Measurements from ENCODE around the gene SLC4A4. TPM values are rescaled to one million over a fixed set of nuclear protein-coding genes. Genes with fewer than 3 reads are reported as not detected.

Gene SLC4A4
- total RNA-seq, 1 donor from 2014 or later, result 5.0 TPM

GRCh38 chr4:71444395-71444794 is 105.6 kb downstream of the SLC4A4 start:
- H3K36me3 Mint-ChIP-seq (ENCODE audit: low read depth, unreplicated experiment), result no peaks in the 10 kb centered on the region
- H3K9me3 Mint-ChIP-seq (ENCODE audit: unreplicated experiment), result no peaks in the 10 kb centered on the region
- H3K27me3 Mint-ChIP-seq (ENCODE audit: unreplicated experiment), result no peaks in the 10 kb centered on the region
- no peak for DNase-seq (ENCODE audit: low spot score)
- H3K4me3 Mint-ChIP-seq (ENCODE audit: unreplicated experiment), result no peak overlapping the region
- peaks cover 12% of the 10 kb centered on the region for H3K4me1 Mint-ChIP-seq (ENCODE audit: unreplicated experiment)
- no peak overlapping the region for H3K27ac Mint-ChIP-seq (ENCODE audit: unreplicated experiment)
- TF ChIP-seq, protein P1, sequence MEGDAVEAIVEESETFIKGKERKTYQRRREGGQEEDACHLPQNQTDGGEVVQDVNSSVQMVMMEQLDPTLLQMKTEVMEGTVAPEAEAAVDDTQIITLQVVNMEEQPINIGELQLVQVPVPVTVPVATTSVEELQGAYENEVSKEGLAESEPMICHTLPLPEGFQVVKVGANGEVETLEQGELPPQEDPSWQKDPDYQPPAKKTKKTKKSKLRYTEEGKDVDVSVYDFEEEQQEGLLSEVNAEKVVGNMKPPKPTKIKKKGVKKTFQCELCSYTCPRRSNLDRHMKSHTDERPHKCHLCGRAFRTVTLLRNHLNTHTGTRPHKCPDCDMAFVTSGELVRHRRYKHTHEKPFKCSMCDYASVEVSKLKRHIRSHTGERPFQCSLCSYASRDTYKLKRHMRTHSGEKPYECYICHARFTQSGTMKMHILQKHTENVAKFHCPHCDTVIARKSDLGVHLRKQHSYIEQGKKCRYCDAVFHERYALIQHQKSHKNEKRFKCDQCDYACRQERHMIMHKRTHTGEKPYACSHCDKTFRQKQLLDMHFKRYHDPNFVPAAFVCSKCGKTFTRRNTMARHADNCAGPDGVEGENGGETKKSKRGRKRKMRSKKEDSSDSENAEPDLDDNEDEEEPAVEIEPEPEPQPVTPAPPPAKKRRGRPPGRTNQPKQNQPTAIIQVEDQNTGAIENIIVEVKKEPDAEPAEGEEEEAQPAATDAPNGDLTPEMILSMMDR (IDR thresholded peaks at IDR 0.05; ENCODE audit: unreplicated experiment), result no peak

- H3K27me3 Mint-ChIP-seq (ENCODE audit: unreplicated experiment), result no peaks in the 10 kb centered on the region
- H3K9me3 Mint-ChIP-seq (ENCODE audit: unreplicated experiment), result no peaks in the 10 kb centered on the region
- TF ChIP-seq, protein P1 (IDR thresholded peaks at IDR 0.05; ENCODE audit: unreplicated experiment), result no peak
- H3K27ac Mint-ChIP-seq (ENCODE audit: unreplicated experiment), result no peak overlapping the region
- H3K4me3 Mint-ChIP-seq (ENCODE audit: unreplicated experiment), result no peak overlapping the region
- no peak for DNase-seq (ENCODE audit: low spot score)
- H3K4me1 Mint-ChIP-seq (ENCODE audit: unreplicated experiment), result peaks cover 6% of the 10 kb centered on the region
- no peaks in the 10 kb centered on the region for H3K36me3 Mint-ChIP-seq (ENCODE audit: low read depth, unreplicated experiment)
Observed at GRCh38 chr4:71445811-71446210, 107.0 kb downstream of the SLC4A4 start.

DNA sequence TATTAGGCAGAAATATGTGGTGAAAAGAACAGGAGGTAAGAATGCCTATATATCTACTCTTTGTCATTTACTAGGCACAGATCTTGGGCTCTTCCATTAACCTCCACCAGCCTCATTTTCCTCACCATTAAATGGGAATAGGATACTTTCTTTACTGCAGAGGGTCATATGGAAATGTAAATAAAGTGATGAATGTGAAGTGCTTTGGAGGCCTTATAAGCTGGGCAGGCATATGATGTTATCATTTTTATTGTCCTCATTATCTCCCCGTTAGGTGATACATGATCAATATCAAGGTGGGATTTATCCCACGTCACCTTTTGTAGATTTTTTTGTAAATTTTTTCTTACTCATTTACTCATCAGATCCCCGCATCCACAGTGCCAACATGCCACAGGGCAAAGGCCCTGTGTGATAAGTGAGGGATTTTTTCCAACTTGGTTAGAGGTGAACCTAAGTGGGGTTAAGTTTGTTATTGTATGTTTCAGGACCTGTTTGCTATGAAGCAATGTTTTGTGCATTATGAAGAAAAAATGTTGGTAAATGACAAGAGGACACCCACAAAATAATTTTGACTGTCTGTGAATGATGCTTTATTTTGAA is 107.8 kb downstream of the SLC4A4 start:
- Mint-ChIP-seq H3K9me3 (ENCODE audit: unreplicated experiment) (no peaks in the 10 kb centered on the region), H3K27ac (ENCODE audit: unreplicated experiment) (no peak overlapping the region)

DNA sequence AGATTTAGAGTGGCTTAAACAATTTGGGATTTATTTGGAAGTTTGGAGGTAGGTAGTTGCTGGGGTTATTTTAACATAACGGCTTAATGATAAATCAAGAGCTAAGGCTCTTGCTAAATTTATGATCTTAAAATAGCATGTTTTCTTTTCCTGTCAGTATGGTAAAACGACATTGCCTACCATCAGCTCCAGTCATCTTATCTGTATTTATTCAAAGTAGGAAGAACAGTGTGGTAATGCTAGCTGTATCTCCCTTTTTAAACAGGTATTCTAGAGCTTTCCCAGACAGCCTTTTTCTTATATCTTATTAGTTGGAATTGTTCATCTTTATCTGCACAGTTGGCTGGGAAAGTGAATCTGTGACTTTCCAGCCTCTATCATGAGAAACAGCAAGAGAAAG is 110.2 kb downstream of the SLC4A4 start:
- Mint-ChIP-seq H3K36me3 (ENCODE audit: low read depth, unreplicated experiment) (no peaks in the 10 kb centered on the region), H3K27ac (ENCODE audit: unreplicated experiment) (no peak overlapping the region), H3K4me1 (ENCODE audit: unreplicated experiment) (no peaks in the 10 kb centered on the region), H3K9me3 (ENCODE audit: unreplicated experiment) (no peaks in the 10 kb centered on the region), H3K27me3 (ENCODE audit: unreplicated experiment) (no peaks in the 10 kb centered on the region), H3K4me3 (ENCODE audit: unreplicated experiment) (no peak overlapping the region)
- TF ChIP-seq, protein P1 (IDR thresholded peaks at IDR 0.05; ENCODE audit: unreplicated experiment), result no peak
- no peak for DNase-seq (ENCODE audit: low spot score)

More for the DNA sequence above, 107.8 kb downstream of the SLC4A4 start:
- Mint-ChIP-seq H3K4me1 (ENCODE audit: unreplicated experiment) (peaks cover 6% of the 10 kb centered on the region), H3K27me3 (ENCODE audit: unreplicated experiment) (no peaks in the 10 kb centered on the region), H3K36me3 (ENCODE audit: low read depth, unreplicated experiment) (no peaks in the 10 kb centered on the region), H3K4me3 (ENCODE audit: unreplicated experiment) (no peak overlapping the region)
- no peak for DNase-seq (ENCODE audit: low spot score)
- TF ChIP-seq, protein P1 (IDR thresholded peaks at IDR 0.05; ENCODE audit: unreplicated experiment), result no peak

GRCh38 chr4:71449878-71450277 is 111.1 kb downstream of the SLC4A4 start:
- Mint-ChIP-seq H3K27me3 (ENCODE audit: unreplicated experiment) (no peaks in the 10 kb centered on the region), H3K4me3 (ENCODE audit: unreplicated experiment) (no peak overlapping the region), H3K27ac (ENCODE audit: unreplicated experiment) (no peak overlapping the region), H3K4me1 (ENCODE audit: unreplicated experiment) (no peaks in the 10 kb centered on the region), H3K9me3 (ENCODE audit: unreplicated experiment) (no peaks in the 10 kb centered on the region), H3K36me3 (ENCODE audit: low read depth, unreplicated experiment) (no peaks in the 10 kb centered on the region)
- TF ChIP-seq, protein P1 (IDR thresholded peaks at IDR 0.05; ENCODE audit: unreplicated experiment), result no peak
- DNase-seq (ENCODE audit: low spot score), result no peak
